SK-N-SH (cell line): Measurements from ENCODE around the gene ARHGEF17. TPM values are rescaled to one million over a fixed set of nuclear protein-coding genes. Genes with fewer than 3 reads are reported as not detected.

ENCODE experiments used
- CTCF ChIA-PET: fragments of 300-600, 350-600 bp; formaldehyde crosslinking; extraction: SDS; loops from one replicate; lab custom pipeline; 2021; lab: Yijun Ruan, JAX
- POLR2A ChIA-PET: fragments of 350-600 bp; sonication (Branson Sonifier 250); formaldehyde crosslinking; extraction: SDS; loops from one replicate; lab custom pipeline; 2020; ENCODE audit warnings: antibody characterized with exemption, inconsistent platforms; lab: Yijun Ruan, JAX
- DNase-seq: peaks from one replicate; pipeline ENCODE4 v3.0.0; 2012
- H2AFZ ChIP-seq: fragments of 200-600 bp; sonication (generic); 2 replicates; pipeline ENCODE4 v1.8.1; 2016; ENCODE audit warnings: antibody characterized with exemption, mild to moderate bottlenecking, low read depth
- H3F3A ChIP-seq: fragments of 200-600 bp; sonication (generic); replicated peaks from 2 replicates; pipeline ENCODE3; 2016; ENCODE audit warnings: antibody characterized with exemption, mild to moderate bottlenecking; ENCODE audit not compliant: insufficient read depth
- H3K27ac ChIP-seq, 2 experiments: fragments of 200-500 bp in 1 of 2; fragments of 200-600 bp in 1 of 2; sonication (Bioruptor generic) in 1 of 2; sonication (generic), shearing (Covaris generic) in 1 of 2; 2 replicates each; pipeline versions ENCODE4 v1.5.1 to v1.6.1; 2014 to 2016; ENCODE audit warnings: low read depth in 2 of 2, inconsistent platforms in 1 of 2, low read length in 1 of 2, mild to moderate bottlenecking in 1 of 2, mixed read lengths in 1 of 2
- H3K27me3 ChIP-seq: fragments of 200-600 bp; sonication (generic), shearing (Covaris generic); 2 replicates; pipeline ENCODE4 v1.6.1; 2016; ENCODE audit warnings: mixed run types; ENCODE audit not compliant: insufficient read depth
- H3K36me3 ChIP-seq, 2 experiments: fragments of 200-500 bp in 1 of 2; fragments of 200-600 bp in 1 of 2; sonication (Bioruptor generic) in 1 of 2; sonication (generic) in 1 of 2; replicated peaks in 1 of 2; 2 replicates each; pipeline versions ENCODE3 to v1.5.1; 2014 to 2016; ENCODE audit warnings: low read length in 1 of 2, mild to moderate bottlenecking in 1 of 2; ENCODE audit not compliant: insufficient read depth in 2 of 2, control insufficient read depth in 1 of 2
- H3K4me1 ChIP-seq, 2 experiments: fragments of 200-500 bp in 1 of 2; fragments of 200-600 bp in 1 of 2; sonication (Bioruptor generic) in 1 of 2; sonication (generic), shearing (Covaris generic) in 1 of 2; 2 replicates each; pipeline versions ENCODE4 v1.5.1 to v1.6.1; 2014 to 2016; ENCODE audit warnings: low read depth in 1 of 2, low read length in 1 of 2, mixed run types in 1 of 2; ENCODE audit not compliant: insufficient read depth in 2 of 2, control insufficient read depth in 1 of 2
- H3K4me2 ChIP-seq: fragments of 200-600 bp; sonication (generic), shearing (Covaris generic); 2 replicates; pipeline ENCODE4 v1.6.1; 2017; ENCODE audit warnings: mixed run types
- H3K4me3 ChIP-seq, 2 experiments: fragments of 200-500 bp in 1 of 2; fragments of 200-600 bp in 1 of 2; sonication (Bioruptor generic) in 1 of 2; sonication (generic), shearing (Covaris generic) in 1 of 2; 2 replicates each; pipeline versions ENCODE4 v1.5.1 to v1.8.1; 2014 to 2016; ENCODE audit warnings: low read depth in 2 of 2, inconsistent platforms in 1 of 2, low read length in 1 of 2, mild to moderate bottlenecking in 1 of 2, mixed read lengths in 1 of 2, moderate library complexity in 1 of 2
- H3K79me2 ChIP-seq: fragments of 200-600 bp; sonication (generic); 2 replicates; pipeline ENCODE4 v1.8.1; 2017; ENCODE audit warnings: mild to moderate bottlenecking; ENCODE audit not compliant: insufficient read depth
- H3K9ac ChIP-seq: fragments of 200-600 bp; sonication (generic); 2 replicates; pipeline ENCODE4 v1.6.1; 2017; ENCODE audit warnings: mixed run types
- H3K9me2 ChIP-seq: fragments of 200-600 bp; sonication (generic); 2 replicates; pipeline ENCODE4 v1.6.1; 2017; ENCODE audit warnings: mixed run types
- H3K9me3 ChIP-seq: fragments of 200-600 bp; sonication (generic); 2 replicates; pipeline ENCODE4 v1.6.1; 2017; ENCODE audit warnings: mixed run types, mild to moderate bottlenecking, moderate library complexity
- H4K20me1 ChIP-seq: fragments of 200-600 bp; sonication (generic); 2 replicates; pipeline ENCODE4 v1.6.1; 2017; ENCODE audit warnings: mild to moderate bottlenecking, mixed run types; ENCODE audit not compliant: insufficient read depth
- EZH2phosphoT487 ChIP-seq: fragments of 200-600 bp; sonication (generic); IDR thresholded peaks from 2 replicates; pipeline ENCODE4 v1.6.1; 2017; ENCODE audit warnings: low read depth, mixed run types, mild to moderate bottlenecking, antibody characterized with exemption, moderate library complexity, borderline replicate concordance
- FOXM1 ChIP-seq: IDR thresholded peaks from 2 replicates; pipeline ENCODE4 v1.4.0; 2012; ENCODE audit warnings: low read depth, mild to moderate bottlenecking
- GATA2 ChIP-seq: sonication (generic); formaldehyde crosslinking; IDR thresholded peaks from 2 replicates; pipeline ENCODE4 v1.5.0; 2020; ENCODE audit warnings: mild to moderate bottlenecking, missing genetic modification reagents
- JUND ChIP-seq: IDR thresholded peaks from 2 replicates; pipeline ENCODE4 v1.4.0; 2012
- MAX ChIP-seq: IDR thresholded peaks from 2 replicates; pipeline ENCODE4 v1.4.0; 2012; ENCODE audit warnings: low read depth
- MXI1 ChIP-seq: IDR thresholded peaks from 2 replicates; pipeline ENCODE4 v1.6.1; 2012; ENCODE audit warnings: mild to moderate bottlenecking, low read depth, low read length, improper control_type of control experiment
- NFIC ChIP-seq: IDR thresholded peaks from 2 replicates; pipeline ENCODE4 v1.4.0; 2012; ENCODE audit warnings: borderline replicate concordance
- NRF1 ChIP-seq: IDR thresholded peaks from 2 replicates; pipeline ENCODE4 v1.6.1; 2012; ENCODE audit warnings: low read depth, mild to moderate bottlenecking, low read length
- PBX3 ChIP-seq: IDR thresholded peaks from 2 replicates; pipeline ENCODE4; 2012
- POLR2AphosphoS5 ChIP-seq: IDR thresholded peaks from 2 replicates; pipeline ENCODE4 v1.6.1; 2012; ENCODE audit warnings: low read depth, low read length
- RAD21 ChIP-seq: IDR thresholded peaks from 2 replicates; pipeline ENCODE4 v1.6.1; 2012; ENCODE audit warnings: mild to moderate bottlenecking, low read length
- REST ChIP-seq: IDR thresholded peaks from 2 replicates; pipeline ENCODE4 v1.6.1; 2012; ENCODE audit warnings: mild to moderate bottlenecking, low read depth, low read length, moderate library complexity
- RFX5 ChIP-seq: IDR thresholded peaks from 2 replicates; pipeline ENCODE4 v1.6.1; 2012; ENCODE audit warnings: mild to moderate bottlenecking, improper control_type of control experiment, low read length
- SMC3 ChIP-seq: IDR thresholded peaks from 2 replicates; pipeline ENCODE4 v1.6.1; 2012; ENCODE audit warnings: low read depth, low read length, improper control_type of control experiment
- TCF12 ChIP-seq: IDR thresholded peaks from 2 replicates; pipeline ENCODE4 v1.4.0; 2012
- USF1 ChIP-seq: IDR thresholded peaks from 2 replicates; pipeline ENCODE4 v1.4.0; 2012; ENCODE audit warnings: low read depth, borderline replicate concordance
- YY1 ChIP-seq: IDR thresholded peaks from 2 replicates; pipeline ENCODE4 v1.4.0; 2012; ENCODE audit warnings: low read depth, mild to moderate bottlenecking
- ZBTB33 ChIP-seq: IDR thresholded peaks from 2 replicates; pipeline ENCODE4 v1.4.0; 2012; ENCODE audit warnings: low read depth, borderline replicate concordance
- whole genome bisulfite sequencing: methylation state at CpG from one replicate; pipeline ENCODE4 v1.1.6; 2017; ENCODE audit warnings: low lambda C conversion rate; 5-methylcytosine and 5-hydroxymethylcytosine counted together
- polyA plus RNA-seq, 3 experiments: library from polyadenylated mRNA; depleted of rRNA; stranded (reverse); fragments of >200 nt; gene quantifications; 2 replicates each; pipeline ENCODE4 v1.2.3, GENCODE V29; 2012

The ARHGEF17 gene
- polyA plus RNA-seq, 1 of the 3 experiments (the other 2 are of a cell fraction), result 45.9 TPM

- no peaks in the 10 kb centered on the region for H3F3A ChIP-seq
- ChIA-PET POLR2A (no interaction called here), CTCF (interaction anchor here (0.9 to 14.8 kb wide), 11 partner anchors 9 to 561 kb away, joined by 3 to 283 read pairs (median 70); partner anchors contain the start of genes ARHGEF17 and P2RY6)
- no peaks in the 10 kb centered on the region for H3K79me2 ChIP-seq
- H3K4me1 ChIP-seq, result peaks cover 9 to 42% of the 10 kb centered on the region in 2 experiments
- TF ChIP-seq REST (peak; percentile 84), EZH2phosphoT487 (no peak)
- no peaks in the 10 kb centered on the region for H3K27me3 ChIP-seq
- 89% methylated on average over 9 of the region's 9 CpGs for WGBS
- H4K20me1 ChIP-seq, result no peaks in the 10 kb centered on the region
- H3K4me3 ChIP-seq, result no peak overlapping the region
- no peak overlapping the region for H3K9ac ChIP-seq
- H2AFZ ChIP-seq, result no peak overlapping the region
- H3K27ac ChIP-seq, result no peak overlapping the region
- DNase-seq, result no peak
- no peaks in the 10 kb centered on the region for H3K9me3 ChIP-seq
- H3K36me3 ChIP-seq, result no peaks in the 10 kb centered on the region
- no peaks in the 10 kb centered on the region for H3K9me2 ChIP-seq
- no peak overlapping the region for H3K4me2 ChIP-seq
Observed at GRCh38 chr11:73286240-73286810, 21.8 kb upstream of the ARHGEF17 start.

GRCh38 chr11:73287400-73288101 is 20.5 kb upstream of the ARHGEF17 start:
- H3F3A ChIP-seq, result no peaks in the 10 kb centered on the region
- ChIA-PET CTCF (interaction anchor here (0.9 to 14.8 kb wide), 21 partner anchors 13 to 562 kb away, joined by 3 to 283 read pairs (median 14); partner anchors contain the start of genes ARHGEF17 and P2RY6), POLR2A (interaction anchor here (1.0 kb wide), 1 partner anchor 13 kb away, joined by 4 read pairs; no protein-coding TSS in a partner anchor)
- H2AFZ ChIP-seq, result no peak overlapping the region
- H3K36me3 ChIP-seq, result no peaks in the 10 kb centered on the region
- H3K4me2 ChIP-seq, result no peak overlapping the region
- H3K9ac ChIP-seq, result no peak overlapping the region
- DNase-seq, result no peak
- peak overlapping the region in 1 of 2 experiments; percentile 35; a peak in 1 of 4 replicates for H3K27ac ChIP-seq
- no peaks in the 10 kb centered on the region for H3K27me3 ChIP-seq
- 86% methylated on average over 6 of the region's 10 CpGs for whole genome bisulfite sequencing
- no peaks in the 10 kb centered on the region for H4K20me1 ChIP-seq
- peaks cover 9 to 35% of the 10 kb centered on the region in 2 experiments for H3K4me1 ChIP-seq
- no peaks in the 10 kb centered on the region for H3K9me3 ChIP-seq
- H3K79me2 ChIP-seq, result no peaks in the 10 kb centered on the region
- no peak overlapping the region for H3K4me3 ChIP-seq
- H3K9me2 ChIP-seq, result no peaks in the 10 kb centered on the region
- TF ChIP-seq TCF12 (no peak), POLR2AphosphoS5 (no peak), FOXM1 (no peak), USF1 (no peak), NFIC (no peak), JUND (no peak), PBX3 (no peak), MXI1 (no peak), MAX (no peak), YY1 (no peak), NRF1 (no peak), RFX5 (no peak), GATA2 (CRISPR knock-in tag) (no peak), SMC3 (no peak), RAD21 (no peak), ZBTB33 (no peak), EZH2phosphoT487 (no peak)
